ENCODE data around the gene COPE.
"Not testable (repeated sequence)": the region's sequence is repeated elsewhere in the genome, so short reads cannot be mapped to it uniquely, and the experiment has no call there.

COPE gene

GRCh38 chr19:18912933-18913332 lies 6.3 kb downstream of the COPE start:
- no peak overlapping the region for H3K4me3 ChIP-seq (ENCODE audit: low read depth, low read length)
- no peak for DNase-seq (ENCODE audit: low read depth)

- no peak for DNase-seq (ENCODE audit: low read depth)
- no peak overlapping the region for H3K4me3 ChIP-seq (ENCODE audit: low read depth, low read length)
These were observed 8.3 kb downstream of the COPE start for GRCh38 chr19:18910801-18911436.

- no peak for DNase-seq (ENCODE audit: low read depth)
These were observed 9.2 kb downstream of the COPE start for GRCh38 chr19:18910010-18910409.

GRCh38 chr19:18908917-18909619 lies 10.1 kb downstream of the COPE start:
- no peak overlapping the region for H3K4me3 ChIP-seq (ENCODE audit: low read depth, low read length)
- no peak for DNase-seq (ENCODE audit: low read depth)

More at GRCh38 chr19:18910010-18910409, 9.2 kb downstream of the COPE start:
- no peak overlapping the region for H3K4me3 ChIP-seq (ENCODE audit: low read depth, low read length)

GRCh38 chr19:18906605-18907519 lies 12.3 kb downstream of the COPE start:
- DNase-seq (ENCODE audit: low read depth), result no peak
- H3K4me3 ChIP-seq (ENCODE audit: low read depth, low read length), result no peak overlapping the region

GRCh38 chr19:18905513-18906236 lies 13.5 kb downstream of the COPE start:
- H3K4me3 ChIP-seq (ENCODE audit: low read depth, low read length), result no peak overlapping the region
- DNase-seq (ENCODE audit: low read depth), result no peak

- H3K4me3 ChIP-seq (ENCODE audit: low read depth, low read length), result no peak overlapping the region
- no peak for DNase-seq (ENCODE audit: low read depth)
These were observed 14.1 kb downstream of the COPE start for GRCh38 chr19:18905058-18905456.

- no peak for DNase-seq (ENCODE audit: low read depth)
These were observed 14.7 kb downstream of the COPE start for GRCh38 chr19:18904334-18905057.

GRCh38 chr19:18903156-18904037 lies 15.8 kb downstream of the COPE start:
- no peak for DNase-seq (ENCODE audit: low read depth)
- no peak overlapping the region for H3K4me3 ChIP-seq (ENCODE audit: low read depth, low read length)

More at GRCh38 chr19:18904334-18905057, 14.7 kb downstream of the COPE start:
- H3K4me3 ChIP-seq (ENCODE audit: low read depth, low read length), result no peak overlapping the region

GRCh38 chr19:18902519-18902918 lies 16.7 kb downstream of the COPE start:
- DNase-seq (ENCODE audit: low read depth); H3K4me3 ChIP-seq (ENCODE audit: low read depth, low read length): not testable (repeated sequence)

GRCh38 chr19:18901491-18901890 lies 17.7 kb downstream of the COPE start:
- DNase-seq (ENCODE audit: low read depth), result no peak
- H3K4me3 ChIP-seq (ENCODE audit: low read depth, low read length), result no peak overlapping the region

- no peak for DNase-seq (ENCODE audit: low read depth)
- no peak overlapping the region for H3K4me3 ChIP-seq (ENCODE audit: low read depth, low read length)
These were observed 18.3 kb downstream of the COPE start for GRCh38 chr19:18900700-18901481.

- DNase-seq (ENCODE audit: low read depth), result no peak
- no peak overlapping the region for H3K4me3 ChIP-seq (ENCODE audit: low read depth, low read length)
These were observed 19.3 kb downstream of the COPE start for GRCh38 chr19:18899624-18900560.

- no peak overlapping the region for H3K4me3 ChIP-seq (ENCODE audit: low read depth, low read length)
- no peak for DNase-seq (ENCODE audit: low read depth)
These were observed 20.4 kb downstream of the COPE start for GRCh38 chr19:18898607-18899408.

- no peak for DNase-seq (ENCODE audit: low read depth)
- no peak overlapping the region for H3K4me3 ChIP-seq (ENCODE audit: low read depth, low read length)
These were observed 21.0 kb downstream of the COPE start for GRCh38 chr19:18898081-18898606.

Measured in skeletal muscle cell (primary cell).